Measurements from ENCODE around the gene KRTAP13-2.

Gene KRTAP13-2

GRCh38 chr21:30372139-30372770 lies at the start of gene KRTAP13-2:
Gene KRTAP13-2 (minus strand): TSS chr21:30372271. CDS start chr21:30372213, 58 bp downstream.
- DNase-seq (ENCODE audit: low read depth in 2 of 2): no peak

GRCh38 chr21:30415993-30416392 lies 43.9 kb upstream of the KRTAP13-2 start:
- no peak for DNase-seq (ENCODE audit: low read depth in 2 of 2)

- peak in 1 of 2 experiments; percentile 7 for DNase-seq (ENCODE audit: low read depth in 2 of 2)
Measured at GRCh38 chr21:30408782-30409494, 36.9 kb upstream of the KRTAP13-2 start.

- DNase-seq (ENCODE audit: low read depth in 2 of 2): no peak
Measured at GRCh38 chr21:30395731-30396130, 23.7 kb upstream of the KRTAP13-2 start, which contains the start of gene KRTAP13-1. Gene KRTAP13-1 (plus strand): TSS chr21:30396031. CDS start chr21:30396087, 56 bp downstream.

- no peak for DNase-seq (ENCODE audit: low read depth in 2 of 2)
Measured at GRCh38 chr21:30391492-30392025, 19.5 kb upstream of the KRTAP13-2 start.

- DNase-seq (ENCODE audit: low read depth in 2 of 2): no peak
Measured at GRCh38 chr21:30382201-30382600, 10.1 kb upstream of the KRTAP13-2 start.

- DNase-seq (ENCODE audit: low read depth in 2 of 2): no peak
Measured at GRCh38 chr21:30355906-30356305, 16.2 kb downstream of the KRTAP13-2 start.

- no peak for DNase-seq (ENCODE audit: low read depth in 2 of 2)
Measured at GRCh38 chr21:30354308-30355005, 17.6 kb downstream of the KRTAP13-2 start.

GRCh38 chr21:30351534-30351933 lies 20.5 kb downstream of the KRTAP13-2 start:
- DNase-seq (ENCODE audit: low read depth in 2 of 2): no peak

- no peak for DNase-seq (ENCODE audit: low read depth in 2 of 2)
Measured at GRCh38 chr21:30349572-30349971, 22.5 kb downstream of the KRTAP13-2 start.

GRCh38 chr21:30348506-30348905 lies 23.6 kb downstream of the KRTAP13-2 start, which contains the start of gene KRTAP23-1:
Gene KRTAP23-1 (minus strand): TSS chr21:30348606. CDS start chr21:30348606, 0 bp downstream.
- DNase-seq (ENCODE audit: low read depth in 2 of 2): no peak

GRCh38 chr21:30345014-30345413 lies 27.1 kb downstream of the KRTAP13-2 start:
- DNase-seq (ENCODE audit: low read depth in 2 of 2): no peak

GRCh38 chr21:30340714-30341573 lies 31.1 kb downstream of the KRTAP13-2 start:
- no peak for DNase-seq (ENCODE audit: low read depth in 2 of 2)

- no peak for DNase-seq (ENCODE audit: low read depth in 2 of 2)
Measured at GRCh38 chr21:30338717-30339116, 33.4 kb downstream of the KRTAP13-2 start.

- no peak for DNase-seq (ENCODE audit: low read depth in 2 of 2)
Measured at GRCh38 chr21:30337772-30338171, 34.3 kb downstream of the KRTAP13-2 start.

- DNase-seq (ENCODE audit: low read depth in 2 of 2): no peak
Measured at GRCh38 chr21:30337276-30337744, 34.8 kb downstream of the KRTAP13-2 start, which contains the start of gene KRTAP27-1. Gene KRTAP27-1 (minus strand): TSS chr21:30337694. CDS start chr21:30337668, 26 bp downstream.

- peak in 1 of 2 experiments; percentile 16 for DNase-seq (ENCODE audit: low read depth in 2 of 2)
Measured at GRCh38 chr21:30336596-30336995, 35.5 kb downstream of the KRTAP13-2 start.

- no peak for DNase-seq (ENCODE audit: low read depth in 2 of 2)
Measured at GRCh38 chr21:30333736-30334135, 38.3 kb downstream of the KRTAP13-2 start.

- no peak for DNase-seq (ENCODE audit: low read depth in 2 of 2)
Measured at GRCh38 chr21:30332681-30333080, 39.4 kb downstream of the KRTAP13-2 start.

GRCh38 chr21:30329203-30329875 lies 42.7 kb downstream of the KRTAP13-2 start:
- no peak for DNase-seq (ENCODE audit: low read depth in 2 of 2)
